ENCODE measurements around the gene PDS5A.
A peak's percentile ranks its signal among the peaks of the same experiment; 100 is the strongest.
"Not testable (repeated sequence)": the region's sequence is repeated elsewhere in the genome, so short reads cannot be mapped to it uniquely, and the experiment has no call there.

Gene PDS5A

GRCh38 chr4:39977489-39978377, at the start of gene PDS5A (continued):
- TF ChIP-seq BCL11B (tag by site-specific recombination; IDR thresholded peaks at IDR 0.05; ENCODE audit: low read depth) (peak; percentile 88), HOXC10 (CRISPR knock-in tag; IDR thresholded peaks at IDR 0.05) (0 out of 2 replicates have a peak, but pooled peaks have one; percentile 85), SCRT1 (tag by site-specific recombination; IDR thresholded peaks at IDR 0.05; ENCODE audit: borderline replicate concordance) (no peak), ZNF423 (tag by site-specific recombination; IDR thresholded peaks at IDR 0.05) (no peak), ZBTB44 (tag by site-specific recombination; IDR thresholded peaks at IDR 0.05) (peak; percentile 52; the same call in 1 of the 2 replicates), ZNF366 (tag by site-specific recombination; conservative IDR thresholded peaks at IDR 0.05) (peak; percentile 52), ZFP69B (tag by site-specific recombination; IDR thresholded peaks at IDR 0.05) (0 out of 2 replicates have a peak, but pooled peaks have one; percentile 16), ZFP3 (tag by site-specific recombination; IDR thresholded peaks at IDR 0.05; ENCODE audit: low read depth) (no peak), ZNF155 (tag by site-specific recombination; IDR thresholded peaks at IDR 0.05) (no peak), ZNF184 (tag by site-specific recombination; IDR thresholded peaks at IDR 0.05) (no peak), PRDM4 (tag by site-specific recombination; IDR thresholded peaks at IDR 0.05) (no peak), ZNF174 (tag by site-specific recombination; IDR thresholded peaks at IDR 0.05) (no peak), SP7 (tag by site-specific recombination; IDR thresholded peaks at IDR 0.05) (peak; percentile 64), ZNF623 (tag by site-specific recombination; IDR thresholded peaks at IDR 0.05) (no peak), ZNF362 (tag by site-specific recombination; IDR thresholded peaks at IDR 0.05) (no peak), ZBTB10 (tag by site-specific recombination; IDR thresholded peaks at IDR 0.05) (peak; percentile 61; the same call in 1 of the 2 replicates), ZNF148 (tag by site-specific recombination; IDR thresholded peaks at IDR 0.05; ENCODE audit: borderline replicate concordance) (no peak), MEIS1 (CRISPR knock-in tag; IDR thresholded peaks at IDR 0.05; ENCODE audit: borderline replicate concordance) (no peak; the same call in 1 of the 2 replicates), ZNF513 (tag by site-specific recombination; IDR thresholded peaks at IDR 0.05) (peak; percentile 66; the same call in 1 of the 2 replicates), ZNF580 (tag by site-specific recombination; IDR thresholded peaks at IDR 0.05) (no peak), ZNF24 (tag by site-specific recombination; IDR thresholded peaks at IDR 0.05) (no peak)

- H3K4me1 ChIP-seq (ENCODE audit: control insufficient read depth, insufficient read depth, low read length); H3K36me3 ChIP-seq (ENCODE audit: control insufficient read depth in 2 of 2, insufficient read depth in 1 of 2, low read length in 2 of 2); H3K27ac ChIP-seq (ENCODE audit: extremely low read depth, low read depth, low read length); CTCF ChIA-PET; H3K4me3 ChIP-seq (ENCODE audit: low read depth, low read length); H3K9me3 ChIP-seq (ENCODE audit: control insufficient read depth, insufficient read depth, low read depth, low read length); POLR2A ChIA-PET: not testable (repeated sequence)
Observed at GRCh38 chr4:40024049-40024448, 46.3 kb upstream of the PDS5A start.
